A673 (cell line): Measurements from ENCODE around the gene CRACR2A. TPM values are rescaled to one million over a fixed set of nuclear protein-coding genes. Genes with fewer than 3 reads are reported as not detected.

Source experiments
- BruUV-seq: library from RNA; stranded (reverse); fragments of 400-500 nt; replicated peaks from 2 replicates; lab custom pipeline; 2021; lab: Mats Ljungman, UMichigan
- CTCF ChIA-PET: fragments of 300-600 bp; sonication (Branson Sonifier 250); formaldehyde crosslinking; loops from one replicate; lab custom pipeline; 2022; ENCODE audit warnings: antibody characterized with exemption; lab: Charles Lee
- POLR2A ChIA-PET: fragments of 300-600 bp; sonication (Branson Sonifier 250); formaldehyde crosslinking; loops from one replicate; lab custom pipeline; 2022; ENCODE audit warnings: antibody characterized with exemption; ENCODE audit not compliant: low non-redundant PET; lab: Charles Lee
- DNase-seq: peaks from one replicate; pipeline ENCODE4 v3.0.0-alpha.2; 2015; ENCODE audit warnings: low spot score
- H3K27ac ChIP-seq: fragments of 200-600 bp; sonication (generic); 2 replicates; pipeline ENCODE4 v1.5.1; 2016; ENCODE audit warnings: mixed run types, low read depth, mild to moderate bottlenecking, mixed read lengths, antibody characterized with exemption, low read length; ENCODE audit not compliant: poor library complexity, severe bottlenecking
- H3K27me3 ChIP-seq: fragments of 200-600 bp; sonication (generic); replicated peaks from 2 replicates; pipeline ENCODE4 v1.6.1; 2017; ENCODE audit warnings: mixed run types, low read depth, mild to moderate bottlenecking, mixed read lengths, antibody characterized with exemption, low read length; ENCODE audit not compliant: insufficient read depth, poor library complexity
- H3K36me3 ChIP-seq: fragments of 200-600 bp; sonication (generic); 2 replicates; pipeline ENCODE4 v1.6.1; 2016; ENCODE audit warnings: mixed run types, mild to moderate bottlenecking, mixed read lengths, antibody characterized with exemption, low read length; ENCODE audit not compliant: insufficient read depth, poor library complexity, severe bottlenecking
- H3K4me1 ChIP-seq: fragments of 200-600 bp; sonication (generic); 2 replicates; pipeline ENCODE4 v1.6.1; 2017; ENCODE audit warnings: mixed run types, mild to moderate bottlenecking, mixed read lengths, antibody characterized with exemption, low read length; ENCODE audit not compliant: insufficient read depth, poor library complexity, severe bottlenecking
- H3K4me3 ChIP-seq: fragments of 200-600 bp; sonication (generic); 2 replicates; pipeline ENCODE4 v1.5.1; 2016; ENCODE audit warnings: low read depth, mixed run types, mild to moderate bottlenecking, mixed read lengths, low read length; ENCODE audit not compliant: poor library complexity, severe bottlenecking
- H3K9me3 ChIP-seq: fragments of 200-600 bp; sonication (generic); 2 replicates; pipeline ENCODE4 v1.6.1; 2016; ENCODE audit warnings: mixed run types, low read depth, mild to moderate bottlenecking, mixed read lengths, antibody characterized with exemption, low read length; ENCODE audit not compliant: poor library complexity, severe bottlenecking
- CTCF ChIP-seq: fragments of 300-800, 200-600 bp; sonication (generic); conservative IDR thresholded peaks from 2 replicates; pipeline ENCODE4 v1.5.1; 2017; ENCODE audit warnings: low read depth, mild to moderate bottlenecking, antibody characterized with exemption, low read length, moderate library complexity, mixed read lengths
- EZH2 ChIP-seq: fragments of 200-600 bp; sonication (generic); IDR thresholded peaks from 2 replicates; pipeline ENCODE4 v1.6.1; 2017; ENCODE audit warnings: borderline replicate concordance, low read depth, mild to moderate bottlenecking, mixed read lengths, antibody characterized with exemption, low read length; ENCODE audit not compliant: poor library complexity, severe bottlenecking
- intact Hi-C: fragments of 100-400 bp; cut with micrococcal nuclease; formaldehyde crosslinking; loops from one replicate; pipeline ENCODE4 v1.10.0; 2022; ENCODE audit not compliant: unreplicated experiment
- total RNA-seq: library from RNA; stranded (reverse); gene quantifications from 2 replicates; pipeline ENCODE4 v1.2.3, GENCODE V29; 2021

CRACR2A gene
- total RNA-seq, 1 experiment from 2014 or later: 0.13 TPM

GRCh38 chr12:3713483-3713882 is 39.4 kb downstream of the CRACR2A start:
- ChIA-PET CTCF (no interaction called here), POLR2A (no interaction called here)
- no peak for DNase-seq
- H3K36me3 ChIP-seq: no peaks in the 10 kb centered on the region
- no TSS peak for BruUV-seq
- peaks cover 35% of the 10 kb centered on the region for H3K4me1 ChIP-seq
- H3K4me3 ChIP-seq: no peak overlapping the region
- TF ChIP-seq CTCF (no peak), EZH2 (no peak)
- H3K9me3 ChIP-seq: no peaks in the 10 kb centered on the region
- intact Hi-C loops: no loop called here
- H3K27ac ChIP-seq: no peak overlapping the region
- H3K27me3 ChIP-seq: peaks cover 79% of the 10 kb centered on the region

- Histone ChIP-seq H3K4me3 (no peak overlapping the region), H3K36me3 (no peaks in the 10 kb centered on the region), H3K9me3 (no peaks in the 10 kb centered on the region), H3K27me3 (peaks cover 77% of the 10 kb centered on the region), H3K4me1 (peaks cover 35% of the 10 kb centered on the region), H3K27ac (no peak overlapping the region)
- no peak for TF ChIP-seq CTCF
- no peak for TF ChIP-seq EZH2
- intact Hi-C loops: no loop called here
- CTCF ChIA-PET: no interaction called here
- DNase-seq: peak; percentile 78
- POLR2A ChIA-PET: no interaction called here
- BruUV-seq: no TSS peak
Measured at GRCh38 chr12:3712209-3712992, 40.5 kb downstream of the CRACR2A start.

- intact Hi-C loops: no loop called here
- H3K9me3 ChIP-seq: no peaks in the 10 kb centered on the region
- TF ChIP-seq EZH2: no peak
- TF ChIP-seq CTCF: no peak
- H3K27me3 ChIP-seq: peaks cover 85% of the 10 kb centered on the region
- H3K27ac ChIP-seq: no peak overlapping the region
- H3K36me3 ChIP-seq: no peaks in the 10 kb centered on the region
- peaks cover 15% of the 10 kb centered on the region for H3K4me1 ChIP-seq
- H3K4me3 ChIP-seq: no peak overlapping the region
- BruUV-seq: no TSS peak
- ChIA-PET CTCF (no interaction called here), POLR2A (no interaction called here)
- DNase-seq: no peak
Measured at GRCh38 chr12:3705354-3705675, 47.6 kb downstream of the CRACR2A start.
